8988T (cell line): ENCODE data around the gene COL5A2.

Experiments used
- DNase-seq: peaks from one replicate; pipeline ENCODE4 v3.0.0; 2011

COL5A2 gene

DNA sequence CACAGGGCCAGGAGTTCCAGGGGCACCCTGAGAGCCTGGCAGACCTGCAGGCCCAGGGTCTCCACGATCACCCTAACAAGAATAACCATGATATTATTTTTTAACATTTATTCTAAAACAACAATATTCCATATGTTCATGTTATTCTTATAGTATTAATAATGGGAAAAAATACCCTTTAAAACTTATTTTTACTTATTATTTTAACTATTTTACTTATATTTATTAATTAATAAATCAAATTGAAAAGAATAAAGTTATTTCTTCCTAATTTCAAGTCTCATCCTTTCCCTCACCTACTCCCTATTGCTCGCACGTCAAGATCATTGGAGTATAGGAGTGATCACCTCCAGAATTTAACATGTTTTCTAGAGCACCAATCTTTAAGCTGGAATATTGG, 133.7 kb downstream of the COL5A2 start:
- DNase-seq, result no peak

- no peak for DNase-seq
Observed at GRCh38 chr2:189037518-189037917, 142.0 kb downstream of the COL5A2 start.

GRCh38 chr2:189024901-189025618, 154.5 kb downstream of the COL5A2 start:
- no peak for DNase-seq

- no peak for DNase-seq
Observed at GRCh38 chr2:189022492-189022891, 157.1 kb downstream of the COL5A2 start.

DNA sequence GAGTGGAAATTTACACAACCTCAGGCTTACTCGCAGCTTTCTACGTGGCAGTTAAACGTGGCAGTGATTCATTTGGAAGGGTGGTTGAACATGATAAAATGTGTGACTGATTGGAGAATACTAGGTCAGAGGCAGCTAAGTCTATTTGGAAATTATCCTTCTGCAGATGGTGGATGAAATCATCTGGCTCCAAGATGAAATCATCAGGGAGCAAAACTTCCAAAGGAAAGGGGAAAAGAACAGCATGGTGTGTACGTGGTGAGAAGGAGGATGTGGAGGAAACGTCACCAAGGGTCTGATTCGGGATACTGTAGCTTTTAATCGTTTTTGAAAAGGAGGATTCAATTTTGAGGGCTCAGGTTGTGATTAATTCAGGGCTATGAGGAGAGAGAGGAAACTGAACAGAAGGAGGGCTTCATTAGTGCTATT, 157.5 kb downstream of the COL5A2 start:
- DNase-seq, result no peak

- DNase-seq, result no peak
Observed at GRCh38 chr2:189020179-189020578, 159.4 kb downstream of the COL5A2 start.

- DNase-seq, result no peak
Observed at GRCh38 chr2:189018631-189019030, 160.9 kb downstream of the COL5A2 start.

DNA sequence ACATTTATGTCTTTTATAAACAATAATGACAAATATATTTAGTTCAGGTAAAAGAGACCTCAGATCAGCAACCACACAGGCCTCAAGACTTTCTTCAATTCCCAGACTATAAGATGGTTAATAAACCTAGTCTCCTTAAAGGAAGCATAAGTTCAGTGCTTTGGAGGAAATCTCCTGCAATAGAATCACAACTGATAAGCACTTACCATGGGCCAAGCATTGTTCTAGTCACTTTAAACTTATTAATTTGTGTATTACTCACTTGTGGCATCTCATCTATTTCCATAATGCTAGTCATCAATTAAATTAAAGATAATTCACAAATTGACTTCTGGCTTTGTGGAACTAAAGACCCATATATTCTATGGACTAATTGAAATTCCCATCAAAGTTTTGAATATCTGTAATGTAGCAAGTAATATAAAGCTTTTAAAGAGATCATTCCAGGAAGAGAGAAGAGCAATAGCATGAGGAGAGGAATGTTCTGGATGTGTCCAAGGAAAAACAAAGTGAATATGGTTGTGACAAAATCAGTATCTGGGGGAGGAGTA, 163.2 kb downstream of the COL5A2 start:
- no peak for DNase-seq

DNA sequence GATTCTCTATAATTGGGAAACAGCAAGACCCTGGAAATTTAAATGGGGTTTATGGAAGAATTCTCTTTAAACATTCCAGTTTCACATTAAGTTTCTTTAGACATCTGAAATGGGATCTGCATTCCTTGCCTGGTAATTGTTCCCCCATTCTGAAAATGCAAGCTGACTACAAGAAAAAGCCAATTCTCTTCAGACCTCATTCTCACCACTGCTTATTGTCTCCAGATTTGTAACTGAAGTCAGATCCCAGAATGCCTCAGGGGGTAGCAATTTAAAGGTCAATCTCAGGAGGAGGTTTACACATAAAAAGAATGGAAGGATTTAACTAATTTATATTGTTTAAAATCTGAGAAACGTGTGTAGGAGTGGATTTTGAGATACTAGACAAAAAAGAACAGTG, 164.2 kb downstream of the COL5A2 start:
- DNase-seq, result no peak

- DNase-seq, result no peak
Observed at GRCh38 chr2:189014449-189015138, 165.0 kb downstream of the COL5A2 start.

GRCh38 chr2:189013671-189014448, 165.7 kb downstream of the COL5A2 start:
- no peak for DNase-seq

- DNase-seq, result no peak
Observed at GRCh38 chr2:189013031-189013430, 166.5 kb downstream of the COL5A2 start.

GRCh38 chr2:189012351-189012750, 167.2 kb downstream of the COL5A2 start:
- no peak for DNase-seq

GRCh38 chr2:189010536-189010935, 169.0 kb downstream of the COL5A2 start:
- DNase-seq, result no peak

- no peak for DNase-seq
Observed at GRCh38 chr2:189008555-189009262, 170.9 kb downstream of the COL5A2 start.

DNA sequence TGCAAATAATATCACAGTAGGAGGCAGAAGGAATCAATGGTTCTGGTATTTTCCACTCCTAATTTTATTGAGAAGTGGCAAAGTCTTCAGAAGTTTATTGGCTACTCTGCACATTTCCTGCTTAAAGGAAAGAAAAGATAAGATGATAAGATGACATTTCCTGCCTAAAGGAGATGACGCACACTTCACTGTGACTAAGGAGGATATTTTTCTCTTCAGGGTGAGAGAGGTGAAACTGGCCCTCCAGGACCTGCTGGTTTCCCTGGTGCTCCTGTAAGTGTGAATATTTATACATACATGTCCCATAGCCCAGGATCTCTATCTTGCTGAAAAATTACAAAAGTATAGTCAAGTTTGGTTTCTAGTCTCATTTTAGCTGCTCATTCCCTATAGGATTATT, 177.5 kb downstream of the COL5A2 start:
- DNase-seq, result no peak

GRCh38 chr2:189000221-189000620, 179.3 kb downstream of the COL5A2 start:
- DNase-seq, result no peak

DNA sequence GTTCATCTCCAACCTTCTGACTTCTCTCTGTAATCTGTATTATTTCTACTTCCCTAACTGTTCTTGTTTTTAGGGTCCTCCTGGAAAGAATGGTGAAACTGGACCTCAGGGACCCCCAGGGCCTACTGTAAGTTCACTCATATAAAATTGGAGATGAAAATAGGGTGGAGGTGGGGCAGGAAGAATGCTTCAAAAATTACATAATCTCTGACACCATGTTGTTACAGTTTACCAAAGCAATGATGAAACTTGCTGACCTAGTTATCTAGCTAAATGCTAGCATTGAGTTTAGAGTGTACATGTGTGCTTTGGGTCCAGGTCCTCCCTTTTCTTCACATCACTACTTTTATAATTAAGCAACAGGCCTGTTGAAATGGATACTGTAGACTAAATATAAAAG, 182.3 kb downstream of the COL5A2 start:
- DNase-seq, result no peak

GRCh38 chr2:188993247-188993646, 186.3 kb downstream of the COL5A2 start:
- no peak for DNase-seq

DNA sequence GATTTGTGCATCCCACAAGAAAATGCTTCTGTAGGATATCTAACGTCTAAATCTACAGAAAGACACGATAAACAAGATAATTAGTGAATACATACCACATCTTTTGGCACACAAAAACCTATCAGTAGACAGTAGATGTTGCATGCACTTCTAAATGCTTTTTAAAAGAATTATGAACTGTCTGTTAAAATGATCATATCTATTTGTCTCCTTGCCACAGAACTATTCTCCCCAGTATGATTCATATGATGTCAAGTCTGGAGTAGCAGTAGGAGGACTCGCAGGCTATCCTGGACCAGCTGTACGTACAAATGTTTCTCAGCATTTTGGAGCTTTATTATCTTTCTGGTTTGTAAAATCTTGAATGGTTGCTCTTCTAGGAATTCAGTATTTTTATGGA, 192.7 kb downstream of the COL5A2 start:
- DNase-seq, result no peak

GRCh38 chr2:188984680-188985079, 194.9 kb downstream of the COL5A2 start:
- no peak for DNase-seq

GRCh38 chr2:188984065-188984491, 195.5 kb downstream of the COL5A2 start:
- DNase-seq, result no peak
